ENCODE results near the gene PPP1R16B. TPM values are rescaled to one million over a fixed set of nuclear protein-coding genes. Genes with fewer than 3 reads are reported as not detected.

PPP1R16B gene
- total RNA-seq, 1 donor, result not detected

DNA sequence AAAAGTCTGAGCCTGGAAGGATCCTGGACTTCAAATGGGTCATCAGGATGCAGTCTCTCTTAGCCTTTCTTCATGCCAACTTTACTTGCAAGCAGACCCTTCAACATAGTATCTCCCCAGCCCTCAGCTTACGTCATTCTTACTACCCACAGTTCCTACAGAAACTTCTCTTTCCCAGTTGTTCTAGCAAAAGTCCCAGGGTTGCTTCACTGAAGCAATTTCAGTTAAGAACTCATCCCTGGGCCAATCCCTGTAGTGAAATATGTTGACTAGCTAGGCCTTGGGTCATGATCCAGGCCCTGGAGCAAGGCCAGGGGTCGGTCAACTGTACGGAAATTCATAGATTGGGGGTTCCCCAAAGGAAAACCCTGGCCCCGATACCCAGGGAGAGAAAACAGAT, 112.2 kb downstream of the PPP1R16B start:
- Histone ChIP-seq H3K4me3 (ENCODE audit: insufficient read depth, low read length) (no peak overlapping the region), H3K9me3 (ENCODE audit: low read depth, low read length) (no peaks in the 10 kb centered on the region), H2AFZ (ENCODE audit: low read length) (no peak overlapping the region), H3K27me3 (ENCODE audit: insufficient read depth, low read length) (peaks cover 44% of the 10 kb centered on the region), H3K4me2 (ENCODE audit: insufficient read depth, low read length) (no peak overlapping the region), H3K36me3 (ENCODE audit: insufficient read depth, low read length) (no peaks in the 10 kb centered on the region), H3K4me1 (ENCODE audit: insufficient read depth, low read length) (no peaks in the 10 kb centered on the region), H4K20me1 (ENCODE audit: insufficient read depth, low read length) (no peaks in the 10 kb centered on the region), H3K27ac (ENCODE audit: low read depth, low read length) (no peak overlapping the region), H3K79me2 (ENCODE audit: insufficient read depth, low read length) (no peaks in the 10 kb centered on the region)
- DNase-seq (ENCODE audit: insufficient read length, low spot score, missing footprints), result no peak
- TF ChIP-seq, protein P1, sequence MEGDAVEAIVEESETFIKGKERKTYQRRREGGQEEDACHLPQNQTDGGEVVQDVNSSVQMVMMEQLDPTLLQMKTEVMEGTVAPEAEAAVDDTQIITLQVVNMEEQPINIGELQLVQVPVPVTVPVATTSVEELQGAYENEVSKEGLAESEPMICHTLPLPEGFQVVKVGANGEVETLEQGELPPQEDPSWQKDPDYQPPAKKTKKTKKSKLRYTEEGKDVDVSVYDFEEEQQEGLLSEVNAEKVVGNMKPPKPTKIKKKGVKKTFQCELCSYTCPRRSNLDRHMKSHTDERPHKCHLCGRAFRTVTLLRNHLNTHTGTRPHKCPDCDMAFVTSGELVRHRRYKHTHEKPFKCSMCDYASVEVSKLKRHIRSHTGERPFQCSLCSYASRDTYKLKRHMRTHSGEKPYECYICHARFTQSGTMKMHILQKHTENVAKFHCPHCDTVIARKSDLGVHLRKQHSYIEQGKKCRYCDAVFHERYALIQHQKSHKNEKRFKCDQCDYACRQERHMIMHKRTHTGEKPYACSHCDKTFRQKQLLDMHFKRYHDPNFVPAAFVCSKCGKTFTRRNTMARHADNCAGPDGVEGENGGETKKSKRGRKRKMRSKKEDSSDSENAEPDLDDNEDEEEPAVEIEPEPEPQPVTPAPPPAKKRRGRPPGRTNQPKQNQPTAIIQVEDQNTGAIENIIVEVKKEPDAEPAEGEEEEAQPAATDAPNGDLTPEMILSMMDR (IDR thresholded peaks at IDR 0.05; ENCODE audit: extremely low read depth, low read depth, low read length), result no peak

DNA sequence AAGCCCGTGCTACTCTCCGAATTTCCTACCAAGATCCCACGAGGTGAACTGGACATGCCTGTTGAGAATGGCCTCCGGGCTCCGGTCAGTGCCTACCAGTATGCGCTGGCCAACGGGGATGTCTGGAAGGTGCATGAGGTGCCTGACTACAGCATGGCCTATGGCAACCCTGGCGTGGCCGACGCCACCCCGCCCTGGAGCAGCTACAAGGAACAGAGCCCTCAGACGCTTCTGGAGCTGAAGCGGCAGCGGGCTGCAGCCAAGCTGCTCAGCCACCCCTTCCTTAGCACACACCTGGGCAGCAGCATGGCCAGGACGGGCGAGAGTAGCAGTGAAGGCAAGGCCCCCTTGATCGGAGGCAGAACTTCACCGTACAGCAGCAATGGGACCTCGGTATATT, 112.7 kb downstream of the PPP1R16B start:
- no peak for DNase-seq (ENCODE audit: insufficient read length, low spot score, missing footprints)
- H4K20me1 ChIP-seq (ENCODE audit: insufficient read depth, low read length), result no peaks in the 10 kb centered on the region
- H3K27ac ChIP-seq (ENCODE audit: low read depth, low read length), result no peak overlapping the region
- H3K27me3 ChIP-seq (ENCODE audit: insufficient read depth, low read length), result peaks cover 44% of the 10 kb centered on the region
- H3K4me1 ChIP-seq (ENCODE audit: insufficient read depth, low read length), result no peaks in the 10 kb centered on the region
- H3K36me3 ChIP-seq (ENCODE audit: insufficient read depth, low read length), result no peaks in the 10 kb centered on the region
- no peak overlapping the region for H2AFZ ChIP-seq (ENCODE audit: low read length)
- H3K4me3 ChIP-seq (ENCODE audit: insufficient read depth, low read length), result no peak overlapping the region
- TF ChIP-seq, protein P1 (IDR thresholded peaks at IDR 0.05; ENCODE audit: extremely low read depth, low read depth, low read length), result no peak
- H3K4me2 ChIP-seq (ENCODE audit: insufficient read depth, low read length), result no peak overlapping the region
- H3K79me2 ChIP-seq (ENCODE audit: insufficient read depth, low read length), result no peaks in the 10 kb centered on the region
- H3K9me3 ChIP-seq (ENCODE audit: low read depth, low read length), result no peaks in the 10 kb centered on the region

DNA sequence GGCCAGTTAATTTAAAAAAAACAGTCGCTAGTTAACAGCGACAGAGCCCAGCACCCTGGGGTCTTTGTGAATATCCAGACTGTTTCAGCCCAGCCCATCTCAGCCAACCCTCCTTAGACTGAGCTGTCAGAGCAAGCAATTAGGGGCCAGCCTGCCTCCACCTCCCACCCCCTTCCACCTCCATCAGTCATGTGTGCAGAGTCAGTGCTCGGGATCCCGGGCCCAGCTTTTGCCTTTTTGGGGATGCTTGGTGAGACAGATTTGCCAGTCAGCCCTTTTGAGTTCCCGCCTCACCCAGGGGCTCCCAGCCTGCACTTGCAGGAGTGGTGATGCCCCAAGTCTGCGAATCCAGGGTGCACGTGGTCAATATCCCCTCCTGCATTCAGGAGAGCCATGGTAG, 114.2 kb downstream of the PPP1R16B start:
- H3K4me1 ChIP-seq (ENCODE audit: insufficient read depth, low read length), result no peaks in the 10 kb centered on the region
- no peaks in the 10 kb centered on the region for H3K36me3 ChIP-seq (ENCODE audit: insufficient read depth, low read length)
- H2AFZ ChIP-seq (ENCODE audit: low read length), result no peak overlapping the region
- H3K79me2 ChIP-seq (ENCODE audit: insufficient read depth, low read length), result no peaks in the 10 kb centered on the region
- peaks cover 44% of the 10 kb centered on the region for H3K27me3 ChIP-seq (ENCODE audit: insufficient read depth, low read length)
- H3K4me3 ChIP-seq (ENCODE audit: insufficient read depth, low read length), result no peak overlapping the region
- no peaks in the 10 kb centered on the region for H3K9me3 ChIP-seq (ENCODE audit: low read depth, low read length)
- no peak overlapping the region for H3K27ac ChIP-seq (ENCODE audit: low read depth, low read length)
- TF ChIP-seq, protein P1 (IDR thresholded peaks at IDR 0.05; ENCODE audit: extremely low read depth, low read depth, low read length), result no peak
- H4K20me1 ChIP-seq (ENCODE audit: insufficient read depth, low read length), result no peaks in the 10 kb centered on the region
- no peak for DNase-seq (ENCODE audit: insufficient read length, low spot score, missing footprints)
- H3K4me2 ChIP-seq (ENCODE audit: insufficient read depth, low read length), result no peak overlapping the region

DNA sequence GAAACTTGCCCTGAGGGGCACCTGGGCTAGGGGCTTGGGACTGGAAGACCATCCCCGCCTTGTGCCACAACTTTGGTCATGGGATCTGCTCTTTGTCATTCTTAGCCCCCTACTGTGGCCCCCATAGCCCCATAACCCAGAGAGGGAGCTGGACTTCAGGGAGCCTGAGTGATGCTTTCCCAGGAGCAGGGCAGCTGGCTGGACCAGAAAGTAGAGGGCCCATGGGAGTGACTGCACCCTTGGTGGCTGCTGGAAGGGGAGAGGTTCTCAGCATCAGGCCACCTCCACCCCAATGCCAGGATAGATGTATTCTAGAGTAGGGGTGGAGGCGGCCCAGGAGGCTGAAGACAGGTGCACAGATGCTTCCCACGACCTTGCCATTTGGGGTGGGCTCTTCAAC, 114.9 kb downstream of the PPP1R16B start:
- Histone ChIP-seq H2AFZ (ENCODE audit: low read length) (no peak overlapping the region), H3K4me1 (ENCODE audit: insufficient read depth, low read length) (no peaks in the 10 kb centered on the region), H3K4me3 (ENCODE audit: insufficient read depth, low read length) (no peak overlapping the region), H3K27me3 (ENCODE audit: insufficient read depth, low read length) (peaks cover 44% of the 10 kb centered on the region), H3K79me2 (ENCODE audit: insufficient read depth, low read length) (no peaks in the 10 kb centered on the region), H3K36me3 (ENCODE audit: insufficient read depth, low read length) (no peaks in the 10 kb centered on the region), H3K27ac (ENCODE audit: low read depth, low read length) (no peak overlapping the region), H3K4me2 (ENCODE audit: insufficient read depth, low read length) (no peak overlapping the region), H4K20me1 (ENCODE audit: insufficient read depth, low read length) (no peaks in the 10 kb centered on the region), H3K9me3 (ENCODE audit: low read depth, low read length) (no peaks in the 10 kb centered on the region)
- TF ChIP-seq, protein P1 (IDR thresholded peaks at IDR 0.05; ENCODE audit: extremely low read depth, low read depth, low read length), result no peak
- DNase-seq (ENCODE audit: insufficient read length, low spot score, missing footprints), result no peak

Measured in osteoblast (primary cell).